Stimulated activated CD8-positive, alpha-beta memory T cell treated with anti-CD3 and anti-CD28 coated beads, Interleukin-7, amount 100 ng/mL, for 48 hours (primary cell): Measurements from ENCODE around the gene PEX11A.

ENCODE experiments used
- DNase-seq, 2 donors: peaks; one replicate each; pipeline ENCODE4 v3.0.0-alpha.2; 2020; ENCODE audit warnings: low read depth in 1 of 2; ENCODE audit errors: extremely low read depth in 1 of 2

The PEX11A gene

GRCh38 chr15:89657686-89658200 lies 32.8 kb downstream of the PEX11A start:
- no peak for DNase-seq

GRCh38 chr15:89656116-89656815 lies 34.3 kb downstream of the PEX11A start:
- DNase-seq: no peak

- DNase-seq: no peak
These were observed 35.4 kb downstream of the PEX11A start, which contains the start of gene KIF7 for GRCh38 chr15:89654847-89655805. TSS of gene KIF7 (minus strand) at chr15:89655467. CDS start at chr15:89652930, 2,537 bp downstream.

GRCh38 chr15:89654301-89654761 lies 36.2 kb downstream of the PEX11A start:
- DNase-seq: no peak

- no peak for DNase-seq
These were observed 37.0 kb downstream of the PEX11A start for GRCh38 chr15:89653578-89653977.

GRCh38 chr15:89652666-89653065 lies 37.9 kb downstream of the PEX11A start:
- no peak for DNase-seq

GRCh38 chr15:89652131-89652530 lies 38.4 kb downstream of the PEX11A start:
- DNase-seq: no peak

- no peak for DNase-seq
These were observed 40.8 kb downstream of the PEX11A start for GRCh38 chr15:89649716-89650115.

- no peak for DNase-seq
These were observed 41.4 kb downstream of the PEX11A start for GRCh38 chr15:89649013-89649625.

GRCh38 chr15:89648106-89649012 lies 42.2 kb downstream of the PEX11A start:
- DNase-seq: no peak

GRCh38 chr15:89647191-89647851 lies 43.2 kb downstream of the PEX11A start:
- DNase-seq: peak; percentile 44 to 45

GRCh38 chr15:89646416-89647141 lies 44.0 kb downstream of the PEX11A start:
- DNase-seq: no peak

GRCh38 chr15:89645680-89646079 lies 44.9 kb downstream of the PEX11A start:
- no peak for DNase-seq

GRCh38 chr15:89642106-89642505 lies 48.4 kb downstream of the PEX11A start:
- no peak for DNase-seq

- no peak for DNase-seq
These were observed 49.5 kb downstream of the PEX11A start for GRCh38 chr15:89641053-89641452.

- no peak for DNase-seq
These were observed 50.3 kb downstream of the PEX11A start for GRCh38 chr15:89640245-89640644.

- no peak for DNase-seq
These were observed 57.0 kb downstream of the PEX11A start for GRCh38 chr15:89633585-89633984.

- DNase-seq: no peak
These were observed 57.8 kb downstream of the PEX11A start for GRCh38 chr15:89632563-89633430.
